Osteoblast (primary cell): ENCODE data around the gene DPP7. TPM values are rescaled to one million over a fixed set of nuclear protein-coding genes. Genes with fewer than 3 reads are reported as not detected.

Experiments used
- DNase-seq: peaks from one replicate; pipeline ENCODE4 v3.0.0; 2011; ENCODE audit warnings: low spot score, mixed read lengths; ENCODE audit not compliant: insufficient read length; ENCODE audit errors: missing footprints
- H2AFZ ChIP-seq: 2 replicates; pipeline ENCODE4 v1.6.0; 2011; ENCODE audit warnings: mild to moderate bottlenecking, low read length
- H3K27ac ChIP-seq: 2 replicates; pipeline ENCODE4 v1.5.1; 2011; ENCODE audit warnings: mild to moderate bottlenecking, low read depth, low read length, moderate library complexity
- H3K27me3 ChIP-seq: 2 replicates; pipeline ENCODE4 v1.6.0; 2012; ENCODE audit warnings: mild to moderate bottlenecking, control low read depth, inconsistent platforms, low read length, moderate library complexity; ENCODE audit not compliant: insufficient read depth
- H3K36me3 ChIP-seq: 2 replicates; pipeline ENCODE4 v1.5.1; 2011; ENCODE audit warnings: mild to moderate bottlenecking, low read length, control low read depth, moderate library complexity; ENCODE audit not compliant: insufficient read depth
- H3K4me1 ChIP-seq: 2 replicates; pipeline ENCODE4 v1.5.1; 2011; ENCODE audit warnings: mild to moderate bottlenecking, low read length, control low read depth, moderate library complexity; ENCODE audit not compliant: insufficient read depth
- H3K4me2 ChIP-seq: 2 replicates; pipeline ENCODE4 v1.6.0; 2011; ENCODE audit warnings: mild to moderate bottlenecking, low read length; ENCODE audit not compliant: insufficient read depth
- H3K4me3 ChIP-seq: fragments of 200-600 bp; sonication (generic); 3 replicates; pipeline ENCODE4 v1.5.1; 2012; ENCODE audit warnings: mild to moderate bottlenecking, low read length, inconsistent platforms; ENCODE audit not compliant: insufficient read depth
- H3K79me2 ChIP-seq: 2 replicates; pipeline ENCODE4 v1.6.0; 2012; ENCODE audit warnings: mild to moderate bottlenecking, low read length, control low read depth, inconsistent platforms; ENCODE audit not compliant: insufficient read depth
- H3K9me3 ChIP-seq: 2 replicates; pipeline ENCODE4 v1.5.1; 2011; ENCODE audit warnings: low read depth, low read length, control low read depth
- H4K20me1 ChIP-seq: 2 replicates; pipeline ENCODE4 v1.6.0; 2012; ENCODE audit warnings: mild to moderate bottlenecking, low read length, control low read depth; ENCODE audit not compliant: insufficient read depth
- small RNA-seq: library from RNA; depleted of rRNA; stranded (forward); fragments of <200 nt; gene quantifications from one replicate; pipeline ENCODE3, GENCODE V24; 2012
- total RNA-seq: library from RNA; depleted of rRNA; stranded (reverse); fragments of >200 nt; gene quantifications from 2 replicates; pipeline ENCODE4 v1.2.3, GENCODE V29; 2012
- TF ChIP-seq, protein P1 (sequence below): IDR thresholded peaks from 2 replicates; pipeline ENCODE4 v1.5.1; 2011; ENCODE audit warnings: mild to moderate bottlenecking, low read depth, low read length, moderate library complexity; ENCODE audit errors: extremely low read depth

Gene DPP7
- total RNA-seq, 1 donor = 74.6 TPM

DNA sequence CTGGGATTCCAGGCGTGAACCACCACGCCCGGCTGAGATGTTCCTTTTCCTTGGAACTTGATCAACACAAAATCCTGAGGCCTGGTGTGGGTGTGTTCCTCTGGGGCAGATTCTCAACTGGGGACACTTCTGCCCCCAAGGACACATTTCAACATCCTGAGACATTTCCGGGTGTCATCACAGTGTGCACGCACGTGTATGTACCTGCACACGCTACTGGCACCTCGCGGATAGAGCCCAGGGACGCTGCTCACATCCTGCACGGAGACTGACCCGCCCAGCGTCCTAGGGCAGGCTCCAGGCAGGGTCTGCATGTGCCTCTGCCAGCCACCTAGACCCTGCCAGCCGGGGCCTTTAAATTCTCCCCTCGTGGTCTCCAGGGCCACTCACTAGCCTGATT, 52.1 kb downstream of the DPP7 start:
- Histone ChIP-seq H2AFZ (no peak overlapping the region), H3K4me1 (no peaks in the 10 kb centered on the region), H4K20me1 (no peaks in the 10 kb centered on the region), H3K27me3 (no peaks in the 10 kb centered on the region), H3K79me2 (no peaks in the 10 kb centered on the region), H3K9me3 (no peaks in the 10 kb centered on the region), H3K4me3 (no peak overlapping the region), H3K36me3 (no peaks in the 10 kb centered on the region), H3K27ac (no peak overlapping the region), H3K4me2 (no peak overlapping the region)
- DNase-seq = no peak
- TF ChIP-seq, protein P1, sequence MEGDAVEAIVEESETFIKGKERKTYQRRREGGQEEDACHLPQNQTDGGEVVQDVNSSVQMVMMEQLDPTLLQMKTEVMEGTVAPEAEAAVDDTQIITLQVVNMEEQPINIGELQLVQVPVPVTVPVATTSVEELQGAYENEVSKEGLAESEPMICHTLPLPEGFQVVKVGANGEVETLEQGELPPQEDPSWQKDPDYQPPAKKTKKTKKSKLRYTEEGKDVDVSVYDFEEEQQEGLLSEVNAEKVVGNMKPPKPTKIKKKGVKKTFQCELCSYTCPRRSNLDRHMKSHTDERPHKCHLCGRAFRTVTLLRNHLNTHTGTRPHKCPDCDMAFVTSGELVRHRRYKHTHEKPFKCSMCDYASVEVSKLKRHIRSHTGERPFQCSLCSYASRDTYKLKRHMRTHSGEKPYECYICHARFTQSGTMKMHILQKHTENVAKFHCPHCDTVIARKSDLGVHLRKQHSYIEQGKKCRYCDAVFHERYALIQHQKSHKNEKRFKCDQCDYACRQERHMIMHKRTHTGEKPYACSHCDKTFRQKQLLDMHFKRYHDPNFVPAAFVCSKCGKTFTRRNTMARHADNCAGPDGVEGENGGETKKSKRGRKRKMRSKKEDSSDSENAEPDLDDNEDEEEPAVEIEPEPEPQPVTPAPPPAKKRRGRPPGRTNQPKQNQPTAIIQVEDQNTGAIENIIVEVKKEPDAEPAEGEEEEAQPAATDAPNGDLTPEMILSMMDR = no peak

Small RNAs within 50 kb of the gene (small RNA-seq; reads per million reads assigned to genes)
- gene RF00153 = not detected

Other genes starting within 250 kb of the DPP7 start
- gene EDF1, start 248.4 kb downstream of the DPP7 start, total RNA-seq = 126 and 173 TPM in 2 replicates
- 6.2 and 6.8 TPM in 2 replicates for gene TRAF2, start 228.2 kb downstream of the DPP7 start, total RNA-seq
- gene FBXW5, start 170.0 kb downstream of the DPP7 start, total RNA-seq = 143 and 157 TPM in 2 replicates
- gene C8G, start 169.5 kb downstream of the DPP7 start, total RNA-seq = 1.2 TPM in 1 of 2 replicates, not detected in the other
- not detected in 2 replicates for gene LCN12, start 162.5 kb downstream of the DPP7 start, total RNA-seq
- gene PTGDS, start 137.2 kb downstream of the DPP7 start, total RNA-seq = 37.4 and 57.9 TPM in 2 replicates
- gene LCNL1, start 131.7 kb downstream of the DPP7 start, total RNA-seq = 4.4 and 5.4 TPM in 2 replicates
- 13.3 and 16.6 TPM in 2 replicates for gene PAXX, start 122.3 kb downstream of the DPP7 start, total RNA-seq
- gene CLIC3, start 118.2 kb downstream of the DPP7 start, total RNA-seq = 1.5 and 2.5 TPM in 2 replicates
- gene ABCA2, start 86.5 kb downstream of the DPP7 start, total RNA-seq = 19.4 and 20.3 TPM in 2 replicates
- gene FUT7, start 82.6 kb downstream of the DPP7 start, total RNA-seq = not detected in 2 replicates
- 10.0 and 10.1 TPM in 2 replicates for gene NPDC1, start 68.6 kb downstream of the DPP7 start, total RNA-seq
- gene ENTPD2, start 60.7 kb downstream of the DPP7 start, total RNA-seq = not detected in 2 replicates
- gene SAPCD2, start 44.2 kb downstream of the DPP7 start, total RNA-seq = 0.88 and 1.1 TPM in 2 replicates
- 35.9 and 36.9 TPM in 2 replicates for gene UAP1L1, start 37.2 kb downstream of the DPP7 start, total RNA-seq
- gene MAN1B1, start 27.7 kb downstream of the DPP7 start, total RNA-seq = 94.1 and 103 TPM in 2 replicates
- gene GRIN1, start 24.4 kb upstream of the DPP7 start, total RNA-seq = not detected in 2 replicates
- not detected in 2 replicates for gene LRRC26, start 55.3 kb upstream of the DPP7 start, total RNA-seq
- not detected in 2 replicates for gene TMEM210, start 57.3 kb upstream of the DPP7 start, total RNA-seq
- 26.2 and 32.9 TPM in 2 replicates for gene ANAPC2, start 73.8 kb upstream of the DPP7 start, total RNA-seq
- gene SSNA1, start 73.9 kb upstream of the DPP7 start, total RNA-seq = 52.5 and 59.7 TPM in 2 replicates
- gene TPRN, start 86.0 kb upstream of the DPP7 start, total RNA-seq = 9.7 and 10.5 TPM in 2 replicates
- gene TMEM203, start 90.9 kb upstream of the DPP7 start, total RNA-seq = 35.4 and 36.9 TPM in 2 replicates
- 5.0 and 6.2 TPM in 2 replicates for gene NDOR1, start 91.0 kb upstream of the DPP7 start, total RNA-seq
- 0.29 TPM in 1 of 2 replicates, not detected in the other for gene RNF208, start 107.5 kb upstream of the DPP7 start, total RNA-seq
- 1.1 and 1.5 TPM in 2 replicates for gene CYSRT1, start 110.4 kb upstream of the DPP7 start, total RNA-seq
- gene RNF224, start 112.8 kb upstream of the DPP7 start, total RNA-seq = under 0.01 TPM in 1 of 2 replicates, not detected in the other
- not detected in 2 replicates for gene SLC34A3, start 116.2 kb upstream of the DPP7 start, total RNA-seq
- 67.7 and 74.0 TPM in 2 replicates for gene TUBB4B, start 126.6 kb upstream of the DPP7 start, total RNA-seq
- gene STPG3, start 136.6 kb upstream of the DPP7 start, total RNA-seq = 0.36 TPM in 1 of 2 replicates, not detected in the other
- gene NELFB, start 140.6 kb upstream of the DPP7 start, total RNA-seq = 46.0 and 47.4 TPM in 2 replicates
- 0.29 and 2.5 TPM in 2 replicates for gene TOR4A, start 163.0 kb upstream of the DPP7 start, total RNA-seq
- under 0.01 TPM in 2 replicates for gene NRARP, start 187.5 kb upstream of the DPP7 start, total RNA-seq